ENCODE measurements around the gene NAT16.

- no peak for TF ChIP-seq POLR2A (IDR thresholded peaks at IDR 0.05)
- TF ChIP-seq CTCF (IDR thresholded peaks at IDR 0.05), result no peak
Observed at GRCh38 chr7:101173752-101174244, 6.3 kb downstream of the NAT16 start.
